ES-I3 (cell line): ENCODE data around the gene TAF9B.
"Not testable (repeated sequence)": the region's sequence is repeated elsewhere in the genome, so short reads cannot be mapped to it uniquely, and the experiment has no call there.

ENCODE experiments used
- H3K36me3 ChIP-seq: 2 replicates; pipeline ENCODE4 v1.6.1; 2013; ENCODE audit warnings: mild to moderate bottlenecking, low read length, control low read depth, moderate library complexity; ENCODE audit not compliant: insufficient read depth
- H3K4me1 ChIP-seq: 2 replicates; pipeline ENCODE4 v1.6.1; 2013; ENCODE audit warnings: mild to moderate bottlenecking, control low read depth, low read length; ENCODE audit not compliant: insufficient read depth
- H3K9ac ChIP-seq: 2 replicates; pipeline ENCODE4 v1.6.1; 2013; ENCODE audit warnings: low read depth, mild to moderate bottlenecking, low read length, moderate library complexity
- H3K9me3 ChIP-seq: 2 replicates; pipeline ENCODE4 v1.6.1; 2013; ENCODE audit warnings: mild to moderate bottlenecking, low read length, moderate library complexity; ENCODE audit not compliant: control insufficient read depth, insufficient read depth

The TAF9B gene

GRCh38 chrX:78103623-78104446 is 35.6 kb downstream of the TAF9B start, which contains the start of gene PGK1:
Gene PGK1, plus strand, starts transcription at chrX:78104248. Its CDS starts 93 bp downstream, at chrX:78104341.
- Histone ChIP-seq H3K4me1 (0 out of 2 replicates have a peak, but pooled peaks cover 2% of the 10 kb centered on the region), H3K9ac (peak within 1 kb of the TSS; percentile 61), H3K9me3 (no peaks in the 10 kb centered on the region), H3K36me3 (0 out of 2 replicates have a peak, but pooled peaks cover 4% of the 10 kb centered on the region)

GRCh38 chrX:78103001-78103622 is 36.3 kb downstream of the TAF9B start:
- 0 out of 2 replicates have a peak, but pooled peaks cover 4% of the 10 kb centered on the region for H3K36me3 ChIP-seq
- H3K4me1 ChIP-seq, result 0 out of 2 replicates have a peak, but pooled peaks cover 2% of the 10 kb centered on the region
- H3K9ac ChIP-seq, result peak overlapping the region; percentile 49; the same call in 1 of the 2 replicates
- no peaks in the 10 kb centered on the region for H3K9me3 ChIP-seq

GRCh38 chrX:78102091-78102490 is 37.4 kb downstream of the TAF9B start:
- Histone ChIP-seq H3K4me1 (0 out of 2 replicates have a peak, but pooled peaks cover 1% of the 10 kb centered on the region), H3K9ac (no peak overlapping the region), H3K9me3 (no peaks in the 10 kb centered on the region), H3K36me3 (0 out of 2 replicates have a peak, but pooled peaks cover 4% of the 10 kb centered on the region)

- Histone ChIP-seq H3K9ac (no peak overlapping the region), H3K9me3 (no peaks in the 10 kb centered on the region), H3K4me1 (no peaks in the 10 kb centered on the region), H3K36me3 (no peaks in the 10 kb centered on the region)
Measured at GRCh38 chrX:78098108-78098507, 41.3 kb downstream of the TAF9B start.

- Histone ChIP-seq H3K9me3 (no peaks in the 10 kb centered on the region), H3K36me3 (no peaks in the 10 kb centered on the region), H3K4me1 (peaks cover 13% of the 10 kb centered on the region; the same call in 1 of the 2 replicates), H3K9ac (peak overlapping the region; percentile 5; the same call in 1 of the 2 replicates)
Measured at GRCh38 chrX:78092296-78092695, 47.2 kb downstream of the TAF9B start.

GRCh38 chrX:78081413-78081812 is 58.0 kb downstream of the TAF9B start:
- not testable (repeated sequence) for H3K9ac ChIP-seq, H3K4me1 ChIP-seq, H3K36me3 ChIP-seq, H3K9me3 ChIP-seq
